Transverse colon (tissue), 4 donors: ENCODE measurements around the gene HAPLN1.

Experiments used
- POLR2A ChIP-seq: fragments of 450-650 bp; IDR thresholded peaks from one replicate; pipeline ENCODE4 v1.6.1; 2016; ENCODE audit warnings: antibody characterized with exemption, mild to moderate bottlenecking, moderate library complexity
- POLR2AphosphoS5 ChIP-seq, 3 donors: sonication (generic); formaldehyde crosslinking; IDR thresholded peaks; one replicate each; pipeline ENCODE4 v1.6.1; 2016; ENCODE audit warnings: antibody characterized with exemption in 3 of 3
- TF ChIP-seq, protein P1 (sequence below), 5 experiments: fragments of 200-600 bp in 3 of 5; fragments of 450-650 bp in 2 of 5; sonication (generic) in 3 of 5; IDR thresholded peaks; 1 replicate in 2 of 5; 2 replicates in 3 of 5; pipeline ENCODE4 v1.5.1; 2016 to 2017; ENCODE audit warnings: antibody characterized with exemption in 5 of 5, inconsistent platforms in 3 of 5, mild to moderate bottlenecking in 2 of 5, moderate library complexity in 1 of 5

DNA sequence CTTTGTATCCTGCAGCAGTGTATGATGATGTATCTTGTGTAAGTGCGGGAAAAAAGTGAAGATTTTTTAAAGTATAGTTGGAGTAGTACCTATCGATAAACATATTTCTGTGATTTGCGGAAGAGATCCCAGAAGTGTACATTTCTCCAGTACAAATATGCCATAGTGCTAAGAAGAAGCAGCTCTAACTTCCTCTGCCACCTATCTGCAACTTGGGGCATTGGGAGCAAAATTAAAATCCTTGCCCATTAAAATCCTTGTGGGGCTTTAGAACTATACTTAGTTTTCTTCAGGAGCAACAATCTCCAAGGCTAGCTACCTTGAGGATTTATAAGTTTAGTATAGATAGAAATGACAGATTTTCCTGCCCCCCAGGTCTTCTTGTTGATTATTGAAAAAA, 125.4 kb downstream of the HAPLN1 start:
- TF ChIP-seq, protein P1, sequence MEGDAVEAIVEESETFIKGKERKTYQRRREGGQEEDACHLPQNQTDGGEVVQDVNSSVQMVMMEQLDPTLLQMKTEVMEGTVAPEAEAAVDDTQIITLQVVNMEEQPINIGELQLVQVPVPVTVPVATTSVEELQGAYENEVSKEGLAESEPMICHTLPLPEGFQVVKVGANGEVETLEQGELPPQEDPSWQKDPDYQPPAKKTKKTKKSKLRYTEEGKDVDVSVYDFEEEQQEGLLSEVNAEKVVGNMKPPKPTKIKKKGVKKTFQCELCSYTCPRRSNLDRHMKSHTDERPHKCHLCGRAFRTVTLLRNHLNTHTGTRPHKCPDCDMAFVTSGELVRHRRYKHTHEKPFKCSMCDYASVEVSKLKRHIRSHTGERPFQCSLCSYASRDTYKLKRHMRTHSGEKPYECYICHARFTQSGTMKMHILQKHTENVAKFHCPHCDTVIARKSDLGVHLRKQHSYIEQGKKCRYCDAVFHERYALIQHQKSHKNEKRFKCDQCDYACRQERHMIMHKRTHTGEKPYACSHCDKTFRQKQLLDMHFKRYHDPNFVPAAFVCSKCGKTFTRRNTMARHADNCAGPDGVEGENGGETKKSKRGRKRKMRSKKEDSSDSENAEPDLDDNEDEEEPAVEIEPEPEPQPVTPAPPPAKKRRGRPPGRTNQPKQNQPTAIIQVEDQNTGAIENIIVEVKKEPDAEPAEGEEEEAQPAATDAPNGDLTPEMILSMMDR (IDR thresholded peaks at IDR 0.05) = no peak
- no peak for TF ChIP-seq POLR2AphosphoS5 (IDR thresholded peaks at IDR 0.05)
- TF ChIP-seq POLR2A = no peak
